HepG2 (cell line): ENCODE measurements around the gene TEDC1. TPM values are rescaled to one million over a fixed set of nuclear protein-coding genes. Genes with fewer than 3 reads are reported as not detected.

Experiments used
- ATAC-seq: fragments of 200-7000 bp; cut with Tn5 transposase; 3 replicates; pipeline ENCODE4 v1.9.1; 2020; ENCODE audit warnings: mild to moderate bottlenecking, moderate library complexity
- BruUV-seq: library from RNA; stranded (reverse); fragments of 400-500 nt; replicated peaks from 2 replicates; lab custom pipeline; 2021; lab: Mats Ljungman, UMichigan
- CTCF ChIA-PET: fragments of 300-600 bp; formaldehyde crosslinking; extraction: SDS; loops from one replicate; lab custom pipeline; 2021; ENCODE audit warnings: low total read pairs, inconsistent platforms, low intra/inter-chr PET ratio; lab: Yijun Ruan, JAX
- POLR2A ChIA-PET: fragments of 350-600 bp; sonication (Branson Sonifier 250); formaldehyde crosslinking; loops from one replicate; lab custom pipeline; 2020; ENCODE audit warnings: antibody characterized with exemption, inconsistent platforms; lab: Yijun Ruan, JAX
- DNase-seq: peaks from one replicate; pipeline ENCODE4 v3.0.0-alpha.2; 2015; ENCODE audit warnings: low spot score
- FAIRE-seq: peaks from 3 replicates; lab custom pipeline; 2011; peaks lifted over from hg19 to GRCh38; lab: Jason Lieb, UNC
- H2AFZ ChIP-seq: one replicate; pipeline ENCODE4 v1.6.1; 2011; ENCODE audit warnings: low read length, inconsistent platforms
- H3K27ac ChIP-seq: fragments of 300-600 bp; 3 replicates; pipeline ENCODE4 v1.8.0; 2011; ENCODE audit warnings: mixed run types, mild to moderate bottlenecking, mixed read lengths, low read length, inconsistent platforms; ENCODE audit not compliant: insufficient read depth; ENCODE audit errors: extremely low read length
- H3K27me3 ChIP-seq, 2 experiments: fragments of 200-600 bp in 1 of 2; 2 replicates in 1 of 2; 3 replicates in 1 of 2; pipeline versions ENCODE4 v1.6.0 to v1.8.0; 2011; ENCODE audit warnings: low read length in 2 of 2, mild to moderate bottlenecking in 2 of 2, moderate library complexity in 2 of 2, inconsistent platforms in 1 of 2; ENCODE audit not compliant: insufficient read depth in 2 of 2, control insufficient read depth in 1 of 2
- H3K36me3 ChIP-seq, 2 experiments: fragments of 200-600 bp in 1 of 2; replicated peaks in 1 of 2; 2 replicates in 1 of 2; 3 replicates in 1 of 2; pipeline versions ENCODE4 v1.5.1 to v1.8.0; 2011; ENCODE audit warnings: low read length in 2 of 2, inconsistent platforms in 1 of 2; ENCODE audit not compliant: insufficient read depth in 2 of 2, control insufficient read depth in 1 of 2
- H3K4me1 ChIP-seq: 2 replicates; pipeline ENCODE4 v1.5.1; 2012; ENCODE audit warnings: low read length, inconsistent platforms; ENCODE audit not compliant: insufficient read depth
- H3K4me2 ChIP-seq: 2 replicates; pipeline ENCODE4 v1.6.0; 2011; ENCODE audit warnings: low read depth, low read length, inconsistent platforms
- H3K4me3 ChIP-seq, 3 experiments: fragments of 200-600 bp in 1 of 3; sonication (generic), shearing (Covaris generic) in 1 of 3; replicated peaks in 1 of 3; 2 replicates each; pipeline ENCODE4 v1.5.1; 2011 to 2016; ENCODE audit warnings: low read length in 3 of 3, inconsistent platforms in 2 of 3, low read depth in 2 of 3, mild to moderate bottlenecking in 2 of 3, control low read depth in 1 of 3, mixed read lengths in 1 of 3; ENCODE audit not compliant: insufficient read depth in 1 of 3
- H3K79me2 ChIP-seq: one replicate; pipeline ENCODE4 v1.6.1; 2011; ENCODE audit warnings: low read length, inconsistent platforms; ENCODE audit not compliant: insufficient read depth
- H3K9ac ChIP-seq: 2 replicates; pipeline ENCODE4 v1.6.0; 2011; ENCODE audit warnings: mild to moderate bottlenecking, low read depth, low read length, inconsistent platforms; ENCODE audit not compliant: insufficient read depth
- H3K9me3 ChIP-seq: 2 replicates; pipeline ENCODE4 v1.5.1; 2012; ENCODE audit warnings: mild to moderate bottlenecking, low read length
- H4K20me1 ChIP-seq: 2 replicates; pipeline ENCODE4 v1.6.0; 2011; ENCODE audit warnings: inconsistent platforms, mild to moderate bottlenecking, low read length, moderate library complexity; ENCODE audit not compliant: insufficient read depth
- KLF16 ChIP-seq, 2 experiments: sonication (generic) in 1 of 2; formaldehyde crosslinking in 1 of 2; IDR thresholded peaks; 2 replicates each; pipeline versions ENCODE4 v1.6.1 to v1.8.0; 2016 to 2023; ENCODE audit warnings: missing genetic modification reagents in 2 of 2, missing compliant biosample characterization in 1 of 2
- MBNL3 ChIP-seq: fragments of 250-450 bp; sonication (Bioruptor Pico); conservative IDR thresholded peaks from 2 replicates; pipeline ENCODE4 v1.8.0; 2022; ENCODE audit warnings: mild to moderate bottlenecking, inconsistent platforms
- POLR2G ChIP-seq: fragments of 200-400 bp; formaldehyde crosslinking; IDR thresholded peaks from 2 replicates; pipeline ENCODE4 v1.6.1; 2018; ENCODE audit warnings: mild to moderate bottlenecking, low read depth, low read length, moderate library complexity
- RBFOX2 ChIP-seq: fragments of 200-400 bp; formaldehyde crosslinking; IDR thresholded peaks from 2 replicates; pipeline ENCODE4 v1.6.1; 2017; ENCODE audit warnings: low read depth, mild to moderate bottlenecking, low read length
- ZNF451 ChIP-seq: sonication (generic); formaldehyde crosslinking; IDR thresholded peaks from 2 replicates; pipeline ENCODE4 v1.5.0; 2020; ENCODE audit warnings: mild to moderate bottlenecking, missing genetic modification reagents
- WGBS: methylation state at CpG from one replicate; pipeline ENCODE4 v1.1.6; 2017; ENCODE audit warnings: low lambda C conversion rate; 5-methylcytosine and 5-hydroxymethylcytosine counted together
- in situ Hi-C: cut with HindIII; loops from 2 replicates; pipeline ENCODE4 v1.10.0; 2017; ENCODE audit warnings: low pct_unique_long_range_greater_than_20kb; ENCODE audit not compliant: extremely low pct_ligation_motif_present
- intact Hi-C: fragments of 100-400 bp; cut with micrococcal nuclease; formaldehyde crosslinking; loops from one replicate; pipeline ENCODE4 v1.10.0; 2022; ENCODE audit not compliant: unreplicated experiment
- polyA plus RNA-seq, 8 experiments: library from polyadenylated mRNA; depleted of rRNA in 3 of 8; stranded (reverse) in 7 of 8; unstranded in 1 of 8; fragments of >200 nt; fragmentation: Illumina TruSeq in 4 of 8; extraction: Trizol in 4 of 8; gene quantifications; 2 replicates each; pipeline versions ENCODE4 v1.2.1 to v1.2.3, GENCODE V29; 2011 to 2016; ENCODE audit warnings: low read depth in 4 of 8, missing spikeins in 1 of 8, mixed read lengths in 1 of 8; ENCODE audit not compliant: insufficient read depth in 1 of 8
- total RNA-seq, 5 experiments: library from RNA; depleted of rRNA; stranded (reverse); fragments of >200 nt; fragmentation: Illumina TruSeq; extraction: Trizol; gene quantifications; 2 replicates each; pipeline ENCODE4 v1.2.3, GENCODE V29; 2016; ENCODE audit warnings: low read depth in 1 of 5
- TF ChIP-seq, protein P1 (sequence below): sonication (generic); formaldehyde crosslinking; IDR thresholded peaks from 2 replicates; pipeline ENCODE4 v1.4.0; 2020; ENCODE audit warnings: missing genetic modification reagents
- TF ChIP-seq, protein P2 (sequence below): sonication (generic); formaldehyde crosslinking; IDR thresholded peaks from 2 replicates; pipeline ENCODE4 v1.4.0; 2020; ENCODE audit warnings: missing genetic modification reagents
- TF ChIP-seq, protein P3 (sequence below): sonication (generic); formaldehyde crosslinking; IDR thresholded peaks from 2 replicates; pipeline ENCODE4 v1.5.0; 2020; ENCODE audit warnings: mild to moderate bottlenecking, missing genetic modification reagents, moderate library complexity

TEDC1 gene
- total and polyA plus RNA-seq, 2 of the 13 experiments (the other 11 are each of a cell fraction or from before 2014, with no cell fraction given), result 5.7 to 27.4 TPM

DNA sequence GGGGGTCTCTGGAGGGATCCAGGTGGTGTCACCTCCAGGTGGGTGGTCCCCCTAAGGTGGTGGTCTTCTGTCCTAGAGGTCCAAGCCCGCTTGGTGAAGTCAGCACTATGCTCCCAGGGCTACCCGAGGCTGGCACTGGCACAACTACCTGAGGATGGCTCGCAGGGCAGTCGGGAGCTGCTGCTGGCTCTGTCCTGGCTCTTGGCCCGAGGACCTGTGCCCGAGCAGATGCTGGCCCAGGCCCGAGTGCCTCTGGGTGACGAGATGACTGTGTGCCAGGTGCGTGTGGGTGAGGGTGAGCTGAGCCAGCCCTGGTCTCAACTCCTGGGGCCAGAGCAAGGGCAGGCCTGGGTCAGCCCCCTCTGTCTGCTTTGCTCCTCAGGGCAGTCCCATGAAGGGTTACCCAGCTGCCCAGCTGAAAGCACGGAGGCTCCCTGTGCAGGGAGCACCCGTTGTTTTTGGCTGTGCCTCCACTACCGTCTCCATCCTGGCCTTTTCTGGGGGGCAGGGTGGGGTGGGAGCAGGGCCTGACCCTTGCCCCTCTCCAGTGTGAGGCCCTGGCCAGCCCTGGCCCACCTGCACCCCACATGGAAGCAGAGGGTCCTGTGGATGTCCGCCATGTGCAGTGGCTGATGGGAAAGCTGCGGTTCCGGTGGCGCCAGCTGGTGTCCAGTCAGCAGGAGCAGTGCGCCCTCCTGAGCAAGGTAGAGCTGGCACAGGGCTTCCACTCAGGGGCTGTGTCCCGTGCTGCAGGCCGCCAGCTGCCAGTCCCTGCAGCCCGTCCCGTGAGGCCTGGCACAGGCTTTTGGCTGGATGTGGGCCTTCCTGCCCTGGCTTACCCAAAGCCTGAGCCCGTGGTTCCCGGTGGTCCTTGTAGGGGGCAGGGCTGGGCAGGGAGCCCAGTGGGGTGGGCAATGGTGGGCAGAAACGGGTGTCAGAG, 1.3 kb downstream of the TEDC1 start (continued):
- TF ChIP-seq, protein P1, sequence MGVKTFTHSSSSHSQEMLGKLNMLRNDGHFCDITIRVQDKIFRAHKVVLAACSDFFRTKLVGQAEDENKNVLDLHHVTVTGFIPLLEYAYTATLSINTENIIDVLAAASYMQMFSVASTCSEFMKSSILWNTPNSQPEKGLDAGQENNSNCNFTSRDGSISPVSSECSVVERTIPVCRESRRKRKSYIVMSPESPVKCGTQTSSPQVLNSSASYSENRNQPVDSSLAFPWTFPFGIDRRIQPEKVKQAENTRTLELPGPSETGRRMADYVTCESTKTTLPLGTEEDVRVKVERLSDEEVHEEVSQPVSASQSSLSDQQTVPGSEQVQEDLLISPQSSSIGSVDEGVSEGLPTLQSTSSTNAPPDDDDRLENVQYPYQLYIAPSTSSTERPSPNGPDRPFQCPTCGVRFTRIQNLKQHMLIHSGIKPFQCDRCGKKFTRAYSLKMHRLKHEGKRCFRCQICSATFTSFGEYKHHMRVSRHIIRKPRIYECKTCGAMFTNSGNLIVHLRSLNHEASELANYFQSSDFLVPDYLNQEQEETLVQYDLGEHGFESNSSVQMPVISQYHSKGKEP (CRISPR knock-in tag), result no peak
- peak; percentile 81 for TF ChIP-seq RBFOX2

DNA sequence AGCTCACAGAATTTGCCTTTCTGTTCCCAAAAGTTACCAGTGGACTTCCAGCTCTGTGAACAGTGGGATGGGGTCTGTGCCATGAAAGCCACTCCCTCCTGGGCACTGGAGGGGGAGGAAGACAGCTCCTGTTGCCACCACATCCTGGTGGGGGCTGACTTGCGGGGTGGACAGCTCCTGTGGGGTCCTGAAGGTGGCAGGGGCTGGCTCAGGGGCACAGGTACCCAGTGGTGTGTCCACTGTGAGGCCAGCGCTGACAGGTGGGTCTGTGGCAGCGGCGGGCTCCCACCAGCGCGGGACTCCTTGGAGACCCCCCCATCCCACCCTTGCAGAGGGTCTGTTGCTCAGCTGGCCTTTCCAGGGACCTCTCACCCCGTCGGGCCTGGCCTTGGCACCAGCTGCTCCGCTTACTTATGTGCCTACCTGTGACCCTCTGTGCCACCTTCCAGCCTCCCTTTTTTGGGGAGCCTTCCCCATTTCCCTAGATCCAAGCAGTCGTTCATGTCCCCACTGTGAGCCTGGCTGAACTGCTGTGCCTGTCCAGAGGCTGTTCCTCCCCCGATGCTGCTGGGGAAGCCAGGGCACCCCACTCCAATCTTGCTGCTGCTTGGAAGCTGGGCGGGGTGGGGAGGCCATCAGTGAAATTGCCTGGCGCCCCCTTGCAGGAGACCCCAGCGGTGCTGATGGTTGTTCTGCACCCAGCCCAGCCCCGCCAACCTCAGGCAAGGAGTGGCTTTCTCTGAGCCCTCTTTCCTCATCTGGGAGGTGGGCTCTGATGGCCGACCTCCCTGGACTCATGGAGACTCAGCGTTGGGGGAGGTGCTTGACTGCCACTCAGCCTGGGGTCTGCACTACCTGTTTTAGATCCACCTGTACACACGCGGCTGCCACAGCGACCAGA, 2.2 kb downstream of the TEDC1 start:
- no peaks in the 10 kb centered on the region; a peak in 1 of 5 replicates for H3K27me3 ChIP-seq
- in situ Hi-C loops (no loop called here), intact Hi-C loops (loop anchor here (10.0 kb wide), 1 partner anchor 178 kb away; the partner anchor contains the start of gene PACS2)
- BruUV-seq, result TSS peak; percentile 14
- ATAC-seq, result no peak
- ChIA-PET POLR2A (no interaction called here), CTCF (no interaction called here)
- 74% methylated on average over 6 of the region's 20 CpGs for WGBS
- TF ChIP-seq KLF16 (CRISPR knock-in tag; IDR thresholded peaks at IDR 0.05) (no peak), POLR2G (peak; percentile 39; the same call in 1 of the 2 replicates), ZNF451 (no peak), MBNL3 (no peak)
- TF ChIP-seq, protein P2, sequence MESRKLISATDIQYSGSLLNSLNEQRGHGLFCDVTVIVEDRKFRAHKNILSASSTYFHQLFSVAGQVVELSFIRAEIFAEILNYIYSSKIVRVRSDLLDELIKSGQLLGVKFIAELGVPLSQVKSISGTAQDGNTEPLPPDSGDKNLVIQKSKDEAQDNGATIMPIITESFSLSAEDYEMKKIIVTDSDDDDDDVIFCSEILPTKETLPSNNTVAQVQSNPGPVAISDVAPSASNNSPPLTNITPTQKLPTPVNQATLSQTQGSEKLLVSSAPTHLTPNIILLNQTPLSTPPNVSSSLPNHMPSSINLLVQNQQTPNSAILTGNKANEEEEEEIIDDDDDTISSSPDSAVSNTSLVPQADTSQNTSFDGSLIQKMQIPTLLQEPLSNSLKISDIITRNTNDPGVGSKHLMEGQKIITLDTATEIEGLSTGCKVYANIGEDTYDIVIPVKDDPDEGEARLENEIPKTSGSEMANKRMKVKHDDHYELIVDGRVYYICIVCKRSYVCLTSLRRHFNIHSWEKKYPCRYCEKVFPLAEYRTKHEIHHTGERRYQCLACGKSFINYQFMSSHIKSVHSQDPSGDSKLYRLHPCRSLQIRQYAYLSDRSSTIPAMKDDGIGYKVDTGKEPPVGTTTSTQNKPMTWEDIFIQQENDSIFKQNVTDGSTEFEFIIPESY (CRISPR knock-in tag), result peak; percentile 34; the same call in 1 of the 2 replicates
- TF ChIP-seq, protein P3, sequence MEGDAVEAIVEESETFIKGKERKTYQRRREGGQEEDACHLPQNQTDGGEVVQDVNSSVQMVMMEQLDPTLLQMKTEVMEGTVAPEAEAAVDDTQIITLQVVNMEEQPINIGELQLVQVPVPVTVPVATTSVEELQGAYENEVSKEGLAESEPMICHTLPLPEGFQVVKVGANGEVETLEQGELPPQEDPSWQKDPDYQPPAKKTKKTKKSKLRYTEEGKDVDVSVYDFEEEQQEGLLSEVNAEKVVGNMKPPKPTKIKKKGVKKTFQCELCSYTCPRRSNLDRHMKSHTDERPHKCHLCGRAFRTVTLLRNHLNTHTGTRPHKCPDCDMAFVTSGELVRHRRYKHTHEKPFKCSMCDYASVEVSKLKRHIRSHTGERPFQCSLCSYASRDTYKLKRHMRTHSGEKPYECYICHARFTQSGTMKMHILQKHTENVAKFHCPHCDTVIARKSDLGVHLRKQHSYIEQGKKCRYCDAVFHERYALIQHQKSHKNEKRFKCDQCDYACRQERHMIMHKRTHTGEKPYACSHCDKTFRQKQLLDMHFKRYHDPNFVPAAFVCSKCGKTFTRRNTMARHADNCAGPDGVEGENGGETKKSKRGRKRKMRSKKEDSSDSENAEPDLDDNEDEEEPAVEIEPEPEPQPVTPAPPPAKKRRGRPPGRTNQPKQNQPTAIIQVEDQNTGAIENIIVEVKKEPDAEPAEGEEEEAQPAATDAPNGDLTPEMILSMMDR (CRISPR knock-in tag), result peak; percentile 34; the same call in 1 of the 2 replicates
- H3K4me3 ChIP-seq, result no peak overlapping the region
- FAIRE-seq, result no peak
- no peaks in the 10 kb centered on the region for H4K20me1 ChIP-seq
- no peak for DNase-seq
- H3K79me2 ChIP-seq, result peaks cover 23% of the 10 kb centered on the region
- H2AFZ ChIP-seq, result no peak overlapping the region
- H3K9ac ChIP-seq, result no peak overlapping the region
- H3K4me1 ChIP-seq, result peaks cover 68% of the 10 kb centered on the region
- no peak overlapping the region for H3K4me2 ChIP-seq
- H3K36me3 ChIP-seq, result peaks cover 0 to 3% of the 10 kb centered on the region in 2 experiments; a peak in 1 of 5 replicates
- no peaks in the 10 kb centered on the region for H3K9me3 ChIP-seq
- no peak overlapping the region for H3K27ac ChIP-seq
